ENCODE data around the gene RFX5.
A peak's percentile ranks its signal among the peaks of the same experiment; 100 is the strongest.

RFX5 gene

DNA sequence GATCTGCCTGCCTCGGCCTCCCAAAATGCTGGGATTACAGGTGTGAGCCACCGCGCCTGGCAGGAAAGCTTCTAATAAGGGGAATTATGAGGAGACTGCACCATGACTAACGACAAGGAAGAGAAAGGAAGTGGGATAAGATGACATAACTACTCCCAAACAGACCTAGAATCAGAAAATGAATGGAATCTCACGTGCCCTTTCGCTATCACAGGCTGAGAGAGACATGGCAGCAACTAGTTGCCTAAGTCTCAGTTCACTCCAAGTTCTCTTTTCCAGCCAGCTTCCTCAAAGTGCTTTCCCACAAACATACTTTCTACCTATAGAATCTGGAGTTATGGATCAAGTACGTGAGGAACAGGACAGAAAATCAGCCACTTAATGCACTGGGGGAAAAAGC lies 21.8 kb downstream of the RFX5 start:
- DNase-seq (ENCODE audit: low spot score) = no peak

GRCh38 chr1:151324390-151324930 lies 22.6 kb downstream of the RFX5 start:
- DNase-seq (ENCODE audit: low spot score) = no peak

DNA sequence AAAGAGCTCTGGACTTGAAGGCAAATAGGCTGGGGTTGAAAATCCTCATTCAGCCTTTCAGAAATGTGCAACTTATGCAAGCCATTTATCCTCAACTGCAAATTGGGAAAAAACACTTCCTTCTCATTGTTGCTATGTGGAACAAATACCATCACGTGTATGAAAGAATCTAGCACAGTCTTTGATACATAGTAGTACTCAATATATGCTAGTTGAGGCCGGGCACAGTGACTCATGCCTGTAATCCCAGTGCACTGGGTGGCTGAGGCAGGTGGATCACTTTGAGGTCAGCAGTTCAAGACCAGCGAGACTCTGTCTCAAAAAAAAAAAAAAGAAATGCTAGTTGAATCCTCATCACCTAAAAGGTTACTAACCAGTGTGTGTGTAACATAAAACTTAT lies 28.1 kb downstream of the RFX5 start:
- no peak for DNase-seq (ENCODE audit: low spot score)

DNA sequence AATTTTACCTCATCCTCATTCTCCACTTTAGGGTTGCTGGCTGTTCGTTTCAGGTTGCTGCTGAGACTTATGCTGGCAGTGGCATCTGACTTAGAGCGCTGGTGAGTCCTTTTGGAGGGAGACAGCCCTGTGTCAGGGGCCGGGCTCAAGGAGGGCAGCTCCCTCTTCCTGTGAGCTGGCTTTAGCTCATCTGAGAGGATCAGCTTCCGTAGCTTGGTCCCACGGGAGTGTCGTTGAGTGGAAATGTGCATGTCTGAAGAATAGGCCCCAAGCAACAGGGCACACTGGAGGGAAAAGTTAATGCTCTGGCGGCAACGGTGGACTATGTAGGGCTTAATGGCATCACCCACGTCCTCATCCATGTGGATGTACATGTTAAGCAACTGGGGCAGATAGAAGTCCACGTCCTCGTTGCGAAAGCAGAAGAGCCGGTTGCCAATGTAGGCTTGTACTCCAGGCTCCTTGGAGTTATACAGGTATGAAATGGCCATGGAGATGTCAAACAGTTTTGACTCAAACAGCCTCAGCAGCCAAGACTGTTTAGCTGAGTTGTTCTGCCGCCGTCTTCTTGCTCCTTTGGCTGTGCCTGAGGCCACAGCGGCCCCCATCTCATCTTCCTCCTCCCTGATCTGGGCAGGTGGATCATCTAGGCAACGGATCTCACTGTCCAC lies 31.4 kb downstream of the RFX5 start:
- DNase-seq (ENCODE audit: low spot score) = peak; percentile 75

- DNase-seq (ENCODE audit: low spot score) = no peak
These were observed 32.7 kb downstream of the RFX5 start for GRCh38 chr1:151314137-151314875.

- DNase-seq (ENCODE audit: low spot score) = no peak
These were observed 33.6 kb downstream of the RFX5 start for GRCh38 chr1:151313501-151313900.

DNA sequence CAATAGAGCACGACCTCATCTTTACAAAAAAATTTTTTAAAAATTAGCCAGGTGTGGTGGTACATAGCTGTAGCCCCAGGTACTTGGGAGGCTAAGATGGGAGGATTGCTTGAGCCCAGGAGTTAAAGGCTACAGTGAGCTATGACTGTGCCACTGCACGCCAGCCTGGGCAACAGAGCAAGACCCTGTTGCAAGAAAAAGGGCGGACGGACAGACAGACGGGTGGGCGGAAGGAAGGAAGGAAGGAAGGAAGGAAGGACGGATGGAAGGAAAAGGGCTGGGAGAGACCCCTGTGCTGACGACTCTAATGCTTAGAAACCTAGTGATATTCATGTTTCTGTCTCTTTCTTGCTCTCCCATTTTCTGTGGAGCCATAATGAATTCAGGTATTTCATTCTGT lies 34.2 kb downstream of the RFX5 start:
- DNase-seq (ENCODE audit: low spot score) = no peak

DNA sequence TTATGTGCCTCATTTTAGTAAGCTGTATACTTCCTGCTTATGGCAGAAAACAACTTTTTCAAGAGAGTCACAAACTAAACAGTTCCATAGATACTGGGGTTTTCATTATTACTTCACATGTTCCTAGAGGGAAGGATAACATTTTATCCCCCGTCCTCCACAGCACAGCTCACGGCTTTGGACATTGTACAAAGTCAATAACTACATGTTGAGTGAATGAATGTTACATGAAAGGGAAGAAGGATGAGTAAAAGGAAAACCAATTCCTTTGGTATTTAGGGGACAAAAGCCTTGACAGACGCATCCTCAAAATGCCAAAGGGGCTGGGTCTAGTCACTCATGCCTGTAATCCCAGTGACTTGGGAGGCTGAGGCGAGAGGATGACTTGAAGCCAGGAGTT lies 34.6 kb downstream of the RFX5 start:
- no peak for DNase-seq (ENCODE audit: low spot score)

- DNase-seq (ENCODE audit: low spot score) = no peak
These were observed 35.3 kb downstream of the RFX5 start for GRCh38 chr1:151311589-151312331.

GRCh38 chr1:151311011-151311410 lies 36.0 kb downstream of the RFX5 start:
- DNase-seq (ENCODE audit: low spot score) = no peak

DNA sequence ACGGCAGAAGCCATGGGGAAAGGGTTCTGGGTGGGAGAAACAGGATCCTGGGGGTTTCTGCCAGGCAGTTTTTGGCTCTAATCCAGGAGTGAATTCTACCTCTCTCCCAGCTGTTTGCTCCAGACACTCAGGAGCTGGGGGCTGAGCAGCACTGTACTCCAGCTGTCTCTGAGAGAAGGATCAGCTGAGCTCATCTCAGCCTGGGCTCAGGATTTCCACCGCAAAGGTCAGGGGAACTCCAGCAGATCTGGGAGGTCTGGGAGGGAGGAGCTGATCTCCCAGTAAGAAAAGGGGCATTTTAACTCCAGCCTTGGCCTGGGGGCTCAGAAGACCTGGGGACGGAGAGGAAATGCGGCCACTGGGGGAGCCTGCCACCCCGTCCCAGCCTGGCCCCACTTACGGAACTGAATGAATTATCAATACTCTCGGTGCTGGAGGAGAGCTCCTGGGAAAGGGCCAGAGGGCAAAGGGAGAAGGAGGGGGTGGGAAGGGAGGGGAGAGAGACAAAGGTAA lies 37.2 kb downstream of the RFX5 start:
- DNase-seq (ENCODE audit: low spot score) = peak; percentile 77

- DNase-seq (ENCODE audit: low spot score) = no peak
These were observed 52.1 kb downstream of the RFX5 start for GRCh38 chr1:151294742-151295462.

GRCh38 chr1:151293093-151293492 lies 54.0 kb downstream of the RFX5 start:
- DNase-seq (ENCODE audit: low spot score) = no peak

GRCh38 chr1:151292207-151293030 lies 54.6 kb downstream of the RFX5 start:
- DNase-seq (ENCODE audit: low spot score) = no peak

DNA sequence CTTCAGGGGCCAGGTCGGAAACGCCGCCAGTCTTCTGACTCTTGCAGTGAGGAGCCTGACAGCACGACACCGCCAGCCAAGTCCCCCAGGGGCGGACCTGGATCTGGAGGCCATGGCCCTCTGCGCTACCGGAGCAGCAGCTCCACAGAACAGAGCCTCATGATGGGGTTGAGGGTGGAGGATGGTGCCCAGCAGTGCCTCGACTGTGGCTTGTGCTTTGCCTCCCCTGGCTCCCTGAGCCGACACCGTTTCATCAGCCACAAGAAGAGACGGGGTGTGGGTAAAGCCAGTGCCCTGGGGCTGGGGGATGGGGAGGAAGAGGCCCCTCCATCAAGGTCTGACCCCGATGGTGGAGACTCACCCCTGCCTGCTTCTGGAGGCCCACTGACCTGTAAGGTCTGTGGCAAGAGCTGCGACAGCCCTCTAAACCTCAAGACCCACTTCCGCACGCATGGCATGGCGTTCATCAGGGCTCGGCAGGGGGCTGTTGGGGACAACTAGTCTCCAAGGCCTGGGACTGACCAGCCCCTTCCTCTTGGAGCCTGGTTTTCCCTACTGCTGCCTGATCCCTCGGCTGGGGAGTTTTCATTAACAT lies 56.2 kb downstream of the RFX5 start:
- no peak for DNase-seq (ENCODE audit: low spot score)

Data from D341Med (cell line).